NCI-H2081 (cell line): ENCODE data around the gene CENPS.
"Not testable (repeated sequence)": the region's sequence is repeated elsewhere in the genome, so short reads cannot be mapped to it uniquely, and the experiment has no call there.

Experiments used
- DNase-seq, 2 experiments: peaks; one replicate each; lab custom pipeline; 2025; lab: John Stamatoyannopoulos, UW

Gene CENPS

DNA sequence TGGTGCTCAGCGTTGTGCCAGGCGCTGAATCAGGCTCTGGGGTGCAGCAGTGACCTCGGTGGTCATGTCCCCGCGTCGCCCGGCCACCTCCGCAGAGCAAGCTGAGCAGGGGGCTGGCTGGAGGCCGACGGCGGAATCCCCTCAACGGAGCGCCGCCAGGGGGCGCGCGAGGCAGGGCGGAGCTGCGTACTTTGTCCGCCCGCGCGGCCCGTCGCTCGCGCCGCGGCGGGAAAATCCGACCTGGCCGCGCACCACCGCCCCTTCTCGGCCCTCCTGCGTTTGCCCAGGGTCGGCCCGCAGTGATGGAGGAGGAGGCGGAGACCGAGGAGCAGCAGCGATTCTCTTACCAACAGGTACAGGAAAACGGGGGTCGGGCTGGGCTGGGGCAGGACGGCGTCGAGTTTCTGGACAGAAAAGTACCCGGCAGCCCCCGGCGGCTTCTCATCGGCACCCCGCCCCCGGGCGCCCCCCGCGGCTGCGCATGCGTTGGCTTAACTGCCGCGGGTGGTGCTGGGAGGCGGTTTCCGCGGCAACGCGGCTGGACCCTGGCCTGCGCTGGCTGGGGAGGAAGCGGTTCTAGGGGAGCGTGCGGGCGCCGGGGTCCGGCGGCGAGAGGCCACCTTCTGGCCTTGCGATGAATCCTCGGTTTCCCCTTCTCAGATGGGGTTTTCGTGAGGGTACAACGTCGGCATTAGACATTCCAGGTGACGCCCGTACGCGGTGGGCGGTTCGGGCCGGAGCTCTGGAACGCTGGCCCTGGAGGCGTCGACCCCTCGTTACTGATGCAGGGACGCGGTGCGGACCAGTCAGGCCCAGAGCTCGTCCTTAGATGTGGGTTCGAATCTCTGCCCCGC, at the start of gene CENPS:
CENPS (plus strand) TSS at position 218 of the 854 bp plus-strand sequence; CDS start at position 303, 85 bp downstream.
- DNase-seq, result peak; percentile 83 to 90

DNA sequence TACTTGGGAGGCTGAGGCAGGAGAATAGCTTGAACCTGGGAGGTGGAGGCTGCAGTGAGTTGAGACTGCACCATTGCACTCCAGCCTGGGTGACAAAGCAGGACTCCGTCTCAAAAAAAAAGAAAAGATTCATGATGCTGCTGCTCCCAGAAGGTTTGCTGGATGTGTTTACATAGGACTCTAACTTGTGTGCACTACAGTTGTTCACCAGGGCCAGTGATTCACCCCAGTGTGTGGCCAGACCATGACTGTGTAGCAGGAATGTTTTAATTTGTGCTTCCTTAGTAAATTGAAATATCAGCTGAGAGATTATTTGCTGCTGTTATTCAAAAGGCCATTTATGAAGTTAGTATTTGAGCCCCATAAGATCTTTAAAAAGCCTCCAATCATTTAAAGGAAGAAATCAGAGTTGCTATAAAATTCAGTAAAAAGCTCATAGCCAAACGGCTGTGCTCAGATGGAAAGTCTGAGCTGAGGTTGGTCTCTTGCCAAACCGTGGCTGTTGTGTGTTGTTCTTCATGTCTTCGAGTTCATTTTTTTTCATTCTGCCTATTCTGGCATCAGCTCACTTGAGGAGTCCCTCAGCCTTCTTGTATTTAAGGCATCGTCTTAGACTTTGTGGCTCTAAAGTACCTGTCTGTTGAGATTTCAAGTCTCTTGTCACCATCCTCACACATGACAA, 49.5 kb upstream of the CENPS start:
- no peak for DNase-seq

DNA sequence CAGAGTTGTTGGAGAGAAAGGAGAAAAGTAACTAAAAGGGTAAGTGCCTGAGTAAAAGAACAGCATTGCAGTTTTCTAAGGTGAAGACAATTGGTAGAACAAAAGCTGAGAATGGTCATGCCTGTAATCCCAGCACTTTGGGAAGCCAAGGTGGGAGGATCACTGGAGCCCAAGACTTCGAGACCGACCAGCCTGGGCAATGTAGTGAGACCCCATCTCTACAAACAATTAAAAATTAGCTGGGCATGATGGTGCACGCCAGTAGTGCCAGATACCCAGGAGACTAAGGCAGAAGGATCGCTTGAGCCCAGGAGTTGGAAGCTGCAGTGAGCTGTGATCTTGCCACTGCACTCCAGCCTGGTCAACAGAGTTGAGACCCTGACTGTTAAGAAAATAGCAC, 46.6 kb upstream of the CENPS start:
- DNase-seq, result no peak

DNA sequence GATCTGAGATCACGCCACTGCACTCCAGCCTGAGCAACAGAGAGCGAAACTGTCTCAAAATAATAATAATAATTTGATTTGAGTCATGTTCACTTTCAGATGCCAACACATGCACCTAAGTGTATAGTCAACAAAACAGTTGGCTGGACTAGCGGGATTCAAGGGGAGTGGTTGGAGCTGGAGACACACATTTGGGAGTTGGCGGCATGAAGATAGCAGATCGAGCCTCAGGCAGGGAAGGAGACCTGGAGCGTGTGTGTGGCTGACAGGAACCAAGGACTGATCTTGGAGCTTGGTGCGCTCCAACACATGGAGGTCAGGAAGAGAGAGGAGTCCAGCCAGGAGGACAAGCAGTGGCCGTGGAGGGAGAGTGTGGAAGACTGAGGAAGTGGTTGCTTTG, 46.0 kb upstream of the CENPS start:
- no peak for DNase-seq

DNA sequence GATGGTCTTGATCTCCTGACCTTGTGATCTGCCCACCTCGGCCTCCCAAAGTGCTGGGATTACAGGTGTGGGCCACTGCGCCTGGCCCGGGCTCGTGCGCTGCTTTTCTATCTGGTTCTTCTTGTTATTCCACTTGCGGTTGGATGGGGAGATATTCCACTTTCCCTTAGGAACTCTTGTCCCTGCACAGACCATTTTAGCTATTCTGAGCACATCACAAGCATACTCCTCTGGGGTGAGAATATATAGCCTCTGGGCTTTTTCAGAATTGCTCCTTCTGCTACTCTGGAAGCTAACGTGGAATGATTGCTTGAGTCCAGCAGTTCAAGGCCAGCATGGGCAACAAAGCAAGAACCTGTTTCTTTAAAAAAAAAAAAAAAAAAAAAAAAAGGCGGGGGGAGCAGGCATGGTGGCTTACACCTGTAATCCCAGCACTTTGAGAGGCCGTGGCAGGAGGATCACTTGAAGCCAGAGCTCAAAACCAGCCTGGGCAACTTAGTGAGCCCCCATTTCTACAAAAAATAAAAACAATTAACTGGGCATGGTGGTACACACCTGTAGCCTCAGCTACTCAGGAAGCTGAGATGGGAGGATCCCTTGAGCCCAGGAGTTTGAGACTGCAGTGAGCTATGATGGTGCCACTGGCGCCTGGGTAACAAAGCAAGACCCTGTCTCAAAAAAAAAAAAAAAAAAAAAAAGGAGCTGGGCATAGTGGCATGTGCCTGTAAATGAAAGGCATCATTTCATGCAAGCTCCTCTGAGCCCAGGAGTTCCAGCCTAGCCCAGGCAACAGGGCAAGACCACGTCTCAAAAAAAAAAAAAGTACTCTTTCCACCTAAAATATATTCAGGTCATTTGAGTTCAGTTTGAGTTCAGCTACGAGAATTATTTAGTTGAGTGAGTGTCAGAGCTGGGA, 43.2 kb upstream of the CENPS start:
- no peak for DNase-seq

DNA sequence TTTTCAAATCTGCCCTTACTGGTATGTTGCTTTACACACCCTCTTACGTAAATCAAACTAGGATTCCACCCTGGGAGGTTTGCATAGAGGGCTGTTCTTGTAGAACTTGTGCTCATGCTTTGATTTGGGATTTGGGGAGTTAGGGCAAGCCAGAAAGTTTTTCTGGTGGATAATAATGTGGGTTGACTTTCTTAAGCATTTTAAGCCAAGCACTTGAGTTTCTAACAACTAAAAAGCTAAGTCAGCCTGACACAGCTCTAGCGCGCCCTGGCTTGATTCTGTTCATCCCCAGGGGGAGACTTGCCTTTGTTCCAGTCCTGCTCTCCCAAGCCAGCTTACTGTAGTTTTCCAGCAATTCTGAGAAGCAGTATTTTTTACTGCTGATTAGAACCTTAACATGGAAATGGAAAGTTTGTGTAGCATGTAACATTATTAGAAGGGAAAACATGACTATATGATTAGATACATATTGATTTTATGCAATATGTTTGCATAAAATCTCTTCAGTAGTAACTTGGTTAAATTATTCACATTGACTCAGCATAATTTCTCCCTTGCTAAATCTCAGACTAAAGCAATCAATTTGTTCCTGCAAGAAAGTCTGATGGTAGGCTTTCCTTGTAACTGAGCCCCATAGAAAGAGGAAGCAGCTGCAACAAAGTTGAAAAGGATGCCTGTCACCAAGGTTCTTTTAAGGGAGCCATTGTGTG, 42.4 kb upstream of the CENPS start:
- no peak for DNase-seq

DNA sequence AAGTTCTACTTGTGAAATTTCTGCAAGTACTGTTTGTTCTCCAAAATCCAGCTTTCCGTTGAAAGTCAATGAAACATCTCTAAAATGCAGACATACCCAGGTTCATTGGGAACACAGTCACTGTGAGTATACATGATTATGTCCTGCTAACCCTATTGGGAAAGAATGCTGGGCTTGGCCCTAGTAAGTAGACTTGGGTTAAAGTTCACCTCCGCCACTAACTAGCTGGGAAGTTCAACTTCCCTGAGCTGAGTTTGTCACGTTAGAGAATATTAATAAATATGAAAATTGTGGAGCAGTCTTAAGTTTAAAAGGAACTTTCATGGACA, 41.9 kb upstream of the CENPS start:
- no peak for DNase-seq

DNA sequence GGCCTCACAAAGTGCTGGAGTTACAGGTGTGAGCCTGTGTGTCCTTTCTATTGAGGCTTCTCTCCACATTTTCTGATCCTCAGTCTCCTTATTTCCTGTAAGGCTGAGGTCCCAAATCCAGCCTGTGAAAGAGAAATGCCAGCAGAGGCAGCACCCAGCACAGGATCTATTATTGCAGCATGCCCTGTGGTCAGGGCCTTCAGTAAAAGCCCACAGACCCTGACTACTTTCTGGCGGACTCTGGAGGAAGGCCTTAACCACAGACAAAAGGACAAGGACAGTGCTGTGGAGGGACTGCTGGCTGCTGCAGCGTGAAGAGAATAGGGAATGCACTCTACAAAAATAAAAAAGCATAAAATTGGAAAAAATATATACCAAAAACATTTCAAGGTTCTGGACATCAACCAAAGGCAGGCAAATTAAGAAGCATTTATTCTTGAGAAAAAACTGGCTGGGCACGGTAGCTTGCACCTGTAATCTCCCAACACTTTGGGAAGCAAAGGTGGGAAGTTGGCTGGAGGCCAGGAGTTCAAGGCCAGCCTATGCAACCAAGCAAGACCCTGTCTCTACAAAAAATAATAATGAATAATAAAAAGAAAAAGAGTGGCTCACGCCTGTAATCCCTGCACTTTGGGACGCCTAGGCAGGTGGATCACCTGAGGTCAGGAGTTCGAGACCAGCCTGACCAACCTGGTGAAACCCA, 40.8 kb upstream of the CENPS start:
- DNase-seq, result no peak

DNA sequence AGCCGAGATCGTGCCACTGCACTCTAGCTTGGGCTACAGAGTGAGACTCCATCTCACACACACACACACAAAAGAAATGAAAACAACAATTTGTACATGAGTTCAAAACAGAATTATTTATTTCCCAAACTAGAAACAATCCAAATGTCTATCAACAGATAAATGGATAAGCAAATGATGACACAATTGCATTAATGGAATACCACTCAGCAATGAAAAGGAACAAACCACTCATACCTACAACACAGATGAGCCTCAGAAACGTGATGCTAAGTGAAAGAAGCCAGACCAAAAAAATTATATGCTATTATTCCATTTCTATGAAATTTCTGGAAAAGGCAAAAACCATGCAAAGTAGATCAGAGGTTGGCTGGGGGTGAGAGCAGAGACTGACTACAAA, 33.4 kb upstream of the CENPS start:
- DNase-seq, result no peak

DNA sequence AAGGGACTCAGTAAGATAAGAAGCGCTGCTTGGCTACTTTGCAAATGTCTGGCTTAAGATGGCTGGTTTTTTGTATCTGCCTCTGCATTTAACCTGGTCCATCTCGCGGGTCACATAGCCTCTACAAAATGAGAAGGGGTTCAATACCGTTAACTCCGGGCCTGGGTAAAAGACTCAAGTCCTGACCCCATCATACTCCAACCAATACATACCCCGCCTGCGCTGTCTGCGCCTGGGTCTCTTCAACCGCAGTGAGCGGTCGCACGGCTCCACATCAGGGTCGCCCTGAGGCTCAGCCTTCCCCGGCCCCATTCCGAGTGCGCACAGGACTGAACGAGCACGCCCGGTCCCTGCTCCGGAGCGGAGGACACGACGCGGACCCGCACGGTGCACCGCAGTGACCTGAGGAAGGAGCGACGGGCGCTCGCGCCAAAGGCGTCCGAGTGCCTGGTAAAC, 31.9 kb upstream of the CENPS start:
- DNase-seq, result no peak

DNA sequence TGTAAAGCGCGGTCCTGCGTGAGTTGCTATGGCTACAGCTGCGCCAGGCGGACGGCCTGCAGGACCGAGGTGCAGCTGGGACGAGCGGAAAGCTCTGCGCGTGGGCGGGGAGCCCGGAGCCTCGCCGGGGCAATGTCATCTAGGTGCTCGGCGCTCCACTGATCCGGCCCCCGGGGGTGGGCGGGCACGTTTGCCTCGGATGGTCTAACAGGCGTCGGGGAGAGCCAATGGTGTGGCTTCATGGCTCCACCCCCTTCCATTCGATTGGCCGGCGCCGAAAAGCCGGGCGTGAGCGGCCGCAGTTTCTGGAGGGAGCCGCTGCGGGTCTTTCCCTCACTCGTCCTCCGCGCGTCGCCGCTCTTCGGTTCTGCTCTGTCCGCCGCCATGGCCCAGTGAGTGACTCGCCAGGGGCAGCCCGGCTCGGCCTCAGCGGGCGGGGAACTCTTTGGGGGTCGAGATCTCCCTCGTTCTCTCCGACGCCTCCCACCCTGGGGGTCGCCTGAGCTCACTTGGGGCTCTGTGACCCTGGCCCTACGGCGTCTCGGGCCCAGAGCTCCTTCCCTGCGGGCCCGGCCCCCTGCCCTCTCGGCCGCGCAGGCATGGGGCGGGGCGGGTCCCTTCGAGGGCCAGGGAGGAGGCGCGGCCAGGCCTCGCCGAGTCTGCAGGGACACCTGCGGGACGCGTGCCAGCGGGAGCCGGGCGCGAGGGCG, 31.3 kb upstream of the CENPS start, which contains the start of gene PGD:
PGD (plus strand) TSS at position 331 of the 710 bp plus-strand sequence; CDS start at position 385, 54 bp downstream.
- DNase-seq, result peak; percentile 98 to 99

DNA sequence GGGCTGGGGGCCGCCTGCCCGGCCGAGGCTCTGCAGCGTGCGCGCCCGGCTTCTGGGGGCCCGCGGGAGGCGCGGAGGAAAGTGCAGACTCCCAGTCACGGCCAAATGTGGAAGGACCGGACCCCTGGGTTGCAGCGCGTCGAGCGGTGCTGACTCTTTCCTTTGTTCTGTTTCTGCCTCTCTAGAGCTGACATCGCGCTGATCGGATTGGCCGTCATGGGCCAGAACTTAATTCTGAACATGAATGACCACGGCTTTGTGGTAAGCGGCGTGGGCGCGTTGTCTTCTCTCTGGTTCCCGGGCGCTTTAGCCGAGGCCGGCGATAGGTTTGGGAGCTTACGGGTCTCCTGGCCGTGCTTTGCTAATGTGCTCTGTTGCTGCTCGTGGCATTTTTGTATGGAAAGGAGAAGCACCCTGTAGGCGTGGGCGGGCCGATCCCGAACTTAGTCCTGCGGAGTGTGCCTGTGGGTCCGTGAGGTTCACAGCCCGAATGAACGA, 30.7 kb upstream of the CENPS start:
- DNase-seq, result no peak

DNA sequence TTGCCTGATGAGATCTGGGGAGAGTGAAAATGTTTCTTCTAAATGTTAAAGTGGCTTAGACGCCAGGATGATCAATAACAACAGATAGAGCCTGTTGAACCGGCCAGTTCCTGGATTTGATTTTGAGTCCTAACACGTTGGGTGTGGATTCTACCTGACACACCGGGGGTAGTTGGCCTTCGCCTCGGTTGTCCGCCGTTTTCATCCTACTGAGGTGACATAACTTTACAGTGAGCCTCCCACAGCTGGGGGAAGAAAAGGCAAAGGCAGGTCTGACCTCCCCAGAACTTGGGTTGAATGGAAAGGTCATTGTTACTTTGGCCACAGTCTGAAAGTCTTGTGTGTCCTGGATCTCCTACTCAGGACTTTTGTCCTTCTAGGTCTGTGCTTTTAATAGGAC, 30.2 kb upstream of the CENPS start:
- no peak for DNase-seq

DNA sequence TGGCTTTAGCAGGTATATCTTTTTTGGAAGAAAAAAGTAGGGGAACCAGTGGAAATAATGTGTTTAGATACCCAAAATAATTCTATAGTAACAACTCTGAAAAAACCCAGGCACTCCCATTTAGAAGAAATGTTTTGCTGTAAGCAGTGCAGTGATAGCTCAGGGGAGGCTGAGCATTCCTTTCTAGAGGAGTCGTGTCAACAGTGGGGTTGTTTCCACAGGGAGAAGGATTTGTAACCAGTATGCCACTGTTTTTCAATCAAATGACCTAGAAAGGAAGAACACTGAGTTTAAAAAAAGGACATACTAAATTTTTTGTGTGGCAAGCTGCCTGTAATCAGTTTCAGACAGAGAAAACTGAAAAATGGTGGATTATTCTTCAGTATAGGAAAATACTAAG, 29.0 kb upstream of the CENPS start:
- no peak for DNase-seq

DNA sequence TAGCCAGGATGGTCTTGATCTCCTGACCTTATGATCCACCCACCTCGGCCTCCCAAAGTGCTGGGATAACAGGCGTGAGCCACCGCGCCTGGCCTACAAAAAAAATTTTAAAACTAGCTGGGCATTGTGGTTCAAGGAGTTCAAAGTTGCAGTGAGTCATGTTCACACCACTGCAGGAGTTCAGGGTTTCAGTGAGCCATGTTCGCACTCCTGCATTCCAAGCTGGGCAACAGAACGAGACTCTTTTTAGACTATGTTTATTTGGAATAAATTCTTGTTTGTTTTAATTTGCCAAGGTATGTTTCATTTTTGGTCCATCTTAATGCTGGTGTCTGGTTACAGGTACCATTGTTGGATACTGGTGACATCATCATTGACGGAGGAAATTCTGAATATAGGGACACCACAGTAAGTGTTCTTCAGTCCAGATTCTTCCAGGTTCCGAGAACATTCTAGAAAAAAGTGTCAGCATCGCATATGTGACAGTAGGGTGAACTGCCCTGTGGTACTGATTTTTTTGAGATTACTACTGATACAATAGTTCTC, 27.4 kb upstream of the CENPS start:
- no peak for DNase-seq

DNA sequence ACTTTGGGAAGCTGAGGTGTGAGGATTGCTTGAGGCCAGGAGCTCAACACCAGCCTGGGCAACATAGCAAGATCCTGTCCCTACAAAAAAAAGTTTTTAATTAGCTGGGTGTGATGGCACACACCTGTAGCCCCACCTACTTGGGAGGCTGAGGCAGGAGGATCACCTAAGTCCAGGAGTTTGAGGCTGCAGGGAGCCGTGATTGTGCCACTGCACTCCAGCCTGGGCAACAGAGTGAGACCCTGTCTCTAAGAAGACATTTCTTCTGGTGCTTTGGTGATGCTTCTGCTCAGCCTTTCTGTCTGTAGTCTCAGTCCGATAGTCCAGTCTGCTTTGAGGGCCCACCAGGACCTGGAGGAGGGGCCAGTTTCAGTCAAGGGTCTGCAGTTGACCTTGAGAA, 23.0 kb upstream of the CENPS start:
- no peak for DNase-seq

DNA sequence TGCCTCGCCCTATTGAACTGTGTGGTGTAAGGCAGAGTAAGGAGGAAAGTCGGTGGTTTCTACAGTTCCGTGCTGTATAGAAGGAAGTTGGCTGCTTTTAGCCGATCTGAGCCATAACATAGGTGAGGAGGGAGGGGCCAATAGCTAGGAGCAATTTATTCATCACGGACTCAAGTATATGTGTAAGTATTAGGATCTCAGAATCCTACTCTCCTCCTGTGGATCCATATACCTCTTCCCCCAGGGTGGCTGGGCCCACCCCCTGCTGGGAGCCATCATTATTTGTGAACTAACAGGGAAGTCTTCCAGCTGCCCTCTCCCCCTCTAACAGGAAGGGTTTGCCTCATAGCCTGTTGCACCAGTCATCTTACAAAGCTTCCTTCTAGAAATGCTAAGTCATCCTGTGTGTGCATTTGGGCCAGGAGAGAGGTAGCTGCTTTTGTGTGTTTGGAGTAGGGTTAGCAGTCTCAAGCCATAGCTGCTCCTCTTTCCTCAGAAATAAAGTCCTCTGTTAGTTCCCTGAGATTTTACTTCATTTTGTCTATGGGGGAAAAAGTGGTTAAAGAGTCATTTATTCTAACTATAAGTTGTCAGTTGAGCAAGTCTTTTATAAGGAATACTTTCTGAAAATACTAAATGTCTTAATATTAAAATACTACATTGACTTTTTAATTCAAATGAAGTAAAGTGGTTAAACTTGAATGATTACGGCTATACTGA, 14.9 kb upstream of the CENPS start:
- DNase-seq, result no peak

DNA sequence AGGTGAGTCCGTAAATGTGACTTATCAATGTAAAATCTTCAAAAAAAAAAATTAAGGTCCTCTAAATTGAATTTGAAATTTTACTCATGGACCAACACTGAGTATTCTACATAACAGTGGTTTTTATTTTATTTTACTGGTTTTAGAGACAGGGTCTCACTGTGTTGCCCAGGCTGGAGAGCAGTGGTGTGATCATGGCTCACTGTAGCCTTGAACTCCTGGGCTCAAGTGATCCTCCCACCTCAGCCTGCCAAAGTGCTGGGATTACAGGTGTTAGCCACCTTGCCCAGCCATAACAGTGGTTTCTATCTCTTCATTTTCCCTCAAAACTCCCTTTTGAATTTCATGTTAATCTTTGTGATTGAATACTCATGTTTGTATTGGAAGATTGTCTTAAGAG, 14.3 kb upstream of the CENPS start:
- not testable (repeated sequence) for DNase-seq

DNA sequence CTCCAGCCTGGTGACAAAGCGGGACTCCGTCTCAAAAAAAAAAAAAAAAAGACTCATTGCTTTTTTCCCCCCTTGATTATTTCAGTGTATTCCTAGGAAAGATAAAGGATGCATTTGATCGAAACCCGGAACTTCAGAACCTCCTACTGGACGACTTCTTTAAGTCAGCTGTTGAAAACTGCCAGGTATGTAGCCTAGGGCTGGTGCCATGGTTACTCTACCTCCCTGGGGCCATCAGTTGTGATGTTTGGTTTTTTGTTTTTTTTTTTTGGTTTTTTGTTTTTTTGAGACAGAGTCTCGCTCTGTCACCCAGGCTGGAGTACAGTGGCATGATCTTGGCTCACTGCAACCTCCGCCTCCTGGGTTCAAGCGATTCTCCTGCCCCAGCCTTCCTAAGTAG, 11.5 kb upstream of the CENPS start:
- not testable (repeated sequence) for DNase-seq
